A549 (cell line): ENCODE results near the gene GTF2H4.

Experiments used
- EP300 ChIP-seq, 2 experiments: fragments of >200 bp; sonication (Bioruptor Twin); formaldehyde crosslinking; IDR thresholded peaks; 2 replicates in 1 of 2; 3 replicates in 1 of 2; pipeline ENCODE4 v1.6.1; 2016 to 2017
- MAFK ChIP-seq: fragments of 450-650 bp; IDR thresholded peaks from 2 replicates; pipeline ENCODE4 v1.6.1; 2014; ENCODE audit not compliant: partially characterized antibody
- MYC ChIP-seq: IDR thresholded peaks from 2 replicates; pipeline ENCODE4 v1.6.1; 2012; ENCODE audit warnings: mild to moderate bottlenecking, inconsistent platforms, low read length, improper control_type of control experiment, borderline replicate concordance
- NPAS2 ChIP-seq: fragments of 250-450 bp; sonication (Bioruptor Pico); IDR thresholded peaks from 2 replicates; pipeline ENCODE4 v1.8.0; 2022; ENCODE audit warnings: mild to moderate bottlenecking, moderate library complexity, borderline replicate concordance
- POLR2A ChIP-seq: IDR thresholded peaks from 2 replicates; pipeline ENCODE4 v1.6.1; 2012; ENCODE audit warnings: mild to moderate bottlenecking, low read length
- POLR2AphosphoS2 ChIP-seq: conservative IDR thresholded peaks from 2 replicates; pipeline ENCODE4 v1.6.1; 2012; ENCODE audit warnings: low read length, improper control_type of control experiment, inconsistent platforms
- ZC3H11A ChIP-seq: fragments of 450-650 bp; IDR thresholded peaks from 2 replicates; pipeline ENCODE4 v1.6.1; 2014; ENCODE audit warnings: antibody characterized with exemption, mild to moderate bottlenecking
- TF ChIP-seq, protein P1 (sequence below): fragments of >200 bp; sonication (Bioruptor Twin); formaldehyde crosslinking; IDR thresholded peaks from 3 replicates; pipeline ENCODE4 v1.5.1; 2016
- TF ChIP-seq, protein P2 (sequence below): fragments of 450-650 bp; IDR thresholded peaks from 2 replicates; pipeline ENCODE4 v1.6.1; 2014; ENCODE audit warnings: antibody characterized with exemption
- TF ChIP-seq, protein P3 (sequence below): fragments of 200-600 bp; sonication (generic); IDR thresholded peaks from 2 replicates; pipeline ENCODE4 v1.6.1; 2016; ENCODE audit warnings: antibody characterized with exemption, mild to moderate bottlenecking, moderate library complexity
- TF ChIP-seq, protein P4 (sequence below): fragments of 250-450 bp; sonication (Bioruptor Pico); IDR thresholded peaks from 2 replicates; pipeline ENCODE4 v1.5.0; 2021; ENCODE audit warnings: mild to moderate bottlenecking, moderate library complexity, borderline replicate concordance
- TF ChIP-seq, protein P5 (sequence below): IDR thresholded peaks from 2 replicates; pipeline ENCODE4 v1.6.1; 2012; ENCODE audit warnings: low read depth, borderline replicate concordance
- TF ChIP-seq, protein P6 (sequence below): IDR thresholded peaks from 2 replicates; pipeline ENCODE4 v1.6.1; 2012

DNA sequence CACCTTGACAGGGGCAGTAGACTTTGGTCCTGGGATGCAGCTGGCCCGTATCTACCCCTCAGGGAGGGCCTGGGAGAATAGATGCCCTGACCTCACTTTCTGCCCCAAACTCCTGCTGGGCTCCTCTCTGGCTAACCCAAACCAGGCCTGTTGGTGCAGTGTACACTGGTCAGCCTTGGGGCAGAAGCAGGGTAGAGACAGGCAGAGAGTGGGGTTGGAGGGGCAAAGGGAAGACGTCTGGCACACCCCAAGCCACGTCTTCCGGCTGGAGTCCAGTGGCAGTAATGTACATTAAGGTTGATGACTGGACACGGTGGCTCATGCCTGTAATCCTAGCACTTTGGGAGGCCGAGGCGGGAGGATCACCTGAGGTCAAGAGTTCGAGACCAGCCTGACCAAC lies 14.3 kb upstream of the GTF2H4 start:
- TF ChIP-seq ZC3H11A, result no peak
- TF ChIP-seq, protein P1, sequence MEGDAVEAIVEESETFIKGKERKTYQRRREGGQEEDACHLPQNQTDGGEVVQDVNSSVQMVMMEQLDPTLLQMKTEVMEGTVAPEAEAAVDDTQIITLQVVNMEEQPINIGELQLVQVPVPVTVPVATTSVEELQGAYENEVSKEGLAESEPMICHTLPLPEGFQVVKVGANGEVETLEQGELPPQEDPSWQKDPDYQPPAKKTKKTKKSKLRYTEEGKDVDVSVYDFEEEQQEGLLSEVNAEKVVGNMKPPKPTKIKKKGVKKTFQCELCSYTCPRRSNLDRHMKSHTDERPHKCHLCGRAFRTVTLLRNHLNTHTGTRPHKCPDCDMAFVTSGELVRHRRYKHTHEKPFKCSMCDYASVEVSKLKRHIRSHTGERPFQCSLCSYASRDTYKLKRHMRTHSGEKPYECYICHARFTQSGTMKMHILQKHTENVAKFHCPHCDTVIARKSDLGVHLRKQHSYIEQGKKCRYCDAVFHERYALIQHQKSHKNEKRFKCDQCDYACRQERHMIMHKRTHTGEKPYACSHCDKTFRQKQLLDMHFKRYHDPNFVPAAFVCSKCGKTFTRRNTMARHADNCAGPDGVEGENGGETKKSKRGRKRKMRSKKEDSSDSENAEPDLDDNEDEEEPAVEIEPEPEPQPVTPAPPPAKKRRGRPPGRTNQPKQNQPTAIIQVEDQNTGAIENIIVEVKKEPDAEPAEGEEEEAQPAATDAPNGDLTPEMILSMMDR, result no peak
- TF ChIP-seq, protein P2, sequence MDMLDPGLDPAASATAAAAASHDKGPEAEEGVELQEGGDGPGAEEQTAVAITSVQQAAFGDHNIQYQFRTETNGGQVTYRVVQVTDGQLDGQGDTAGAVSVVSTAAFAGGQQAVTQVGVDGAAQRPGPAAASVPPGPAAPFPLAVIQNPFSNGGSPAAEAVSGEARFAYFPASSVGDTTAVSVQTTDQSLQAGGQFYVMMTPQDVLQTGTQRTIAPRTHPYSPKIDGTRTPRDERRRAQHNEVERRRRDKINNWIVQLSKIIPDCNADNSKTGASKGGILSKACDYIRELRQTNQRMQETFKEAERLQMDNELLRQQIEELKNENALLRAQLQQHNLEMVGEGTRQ, result no peak
- no peak for TF ChIP-seq POLR2AphosphoS2
- no peak for TF ChIP-seq MAFK
- TF ChIP-seq POLR2A, result no peak
- TF ChIP-seq MYC, result no peak
- TF ChIP-seq, protein P3, sequence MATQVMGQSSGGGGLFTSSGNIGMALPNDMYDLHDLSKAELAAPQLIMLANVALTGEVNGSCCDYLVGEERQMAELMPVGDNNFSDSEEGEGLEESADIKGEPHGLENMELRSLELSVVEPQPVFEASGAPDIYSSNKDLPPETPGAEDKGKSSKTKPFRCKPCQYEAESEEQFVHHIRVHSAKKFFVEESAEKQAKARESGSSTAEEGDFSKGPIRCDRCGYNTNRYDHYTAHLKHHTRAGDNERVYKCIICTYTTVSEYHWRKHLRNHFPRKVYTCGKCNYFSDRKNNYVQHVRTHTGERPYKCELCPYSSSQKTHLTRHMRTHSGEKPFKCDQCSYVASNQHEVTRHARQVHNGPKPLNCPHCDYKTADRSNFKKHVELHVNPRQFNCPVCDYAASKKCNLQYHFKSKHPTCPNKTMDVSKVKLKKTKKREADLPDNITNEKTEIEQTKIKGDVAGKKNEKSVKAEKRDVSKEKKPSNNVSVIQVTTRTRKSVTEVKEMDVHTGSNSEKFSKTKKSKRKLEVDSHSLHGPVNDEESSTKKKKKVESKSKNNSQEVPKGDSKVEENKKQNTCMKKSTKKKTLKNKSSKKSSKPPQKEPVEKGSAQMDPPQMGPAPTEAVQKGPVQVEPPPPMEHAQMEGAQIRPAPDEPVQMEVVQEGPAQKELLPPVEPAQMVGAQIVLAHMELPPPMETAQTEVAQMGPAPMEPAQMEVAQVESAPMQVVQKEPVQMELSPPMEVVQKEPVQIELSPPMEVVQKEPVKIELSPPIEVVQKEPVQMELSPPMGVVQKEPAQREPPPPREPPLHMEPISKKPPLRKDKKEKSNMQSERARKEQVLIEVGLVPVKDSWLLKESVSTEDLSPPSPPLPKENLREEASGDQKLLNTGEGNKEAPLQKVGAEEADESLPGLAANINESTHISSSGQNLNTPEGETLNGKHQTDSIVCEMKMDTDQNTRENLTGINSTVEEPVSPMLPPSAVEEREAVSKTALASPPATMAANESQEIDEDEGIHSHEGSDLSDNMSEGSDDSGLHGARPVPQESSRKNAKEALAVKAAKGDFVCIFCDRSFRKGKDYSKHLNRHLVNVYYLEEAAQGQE, result no peak
- TF ChIP-seq EP300 (IDR thresholded peaks at IDR 0.05), result no peak
- TF ChIP-seq, protein P4, sequence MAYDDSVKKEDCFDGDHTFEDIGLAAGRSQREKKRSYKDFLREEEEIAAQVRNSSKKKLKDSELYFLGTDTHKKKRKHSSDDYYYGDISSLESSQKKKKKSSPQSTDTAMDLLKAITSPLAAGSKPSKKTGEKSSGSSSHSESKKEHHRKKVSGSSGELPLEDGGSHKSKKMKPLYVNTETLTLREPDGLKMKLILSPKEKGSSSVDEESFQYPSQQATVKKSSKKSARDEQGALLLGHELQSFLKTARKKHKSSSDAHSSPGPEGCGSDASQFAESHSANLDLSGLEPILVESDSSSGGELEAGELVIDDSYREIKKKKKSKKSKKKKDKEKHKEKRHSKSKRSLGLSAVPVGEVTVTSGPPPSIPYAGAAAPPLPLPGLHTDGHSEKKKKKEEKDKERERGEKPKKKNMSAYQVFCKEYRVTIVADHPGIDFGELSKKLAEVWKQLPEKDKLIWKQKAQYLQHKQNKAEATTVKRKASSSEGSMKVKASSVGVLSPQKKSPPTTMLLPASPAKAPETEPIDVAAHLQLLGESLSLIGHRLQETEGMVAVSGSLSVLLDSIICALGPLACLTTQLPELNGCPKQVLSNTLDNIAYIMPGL (CRISPR knock-in tag), result no peak
- TF ChIP-seq, protein P5, sequence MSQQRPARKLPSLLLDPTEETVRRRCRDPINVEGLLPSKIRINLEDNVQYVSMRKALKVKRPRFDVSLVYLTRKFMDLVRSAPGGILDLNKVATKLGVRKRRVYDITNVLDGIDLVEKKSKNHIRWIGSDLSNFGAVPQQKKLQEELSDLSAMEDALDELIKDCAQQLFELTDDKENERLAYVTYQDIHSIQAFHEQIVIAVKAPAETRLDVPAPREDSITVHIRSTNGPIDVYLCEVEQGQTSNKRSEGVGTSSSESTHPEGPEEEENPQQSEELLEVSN, result no peak
- TF ChIP-seq, protein P6, sequence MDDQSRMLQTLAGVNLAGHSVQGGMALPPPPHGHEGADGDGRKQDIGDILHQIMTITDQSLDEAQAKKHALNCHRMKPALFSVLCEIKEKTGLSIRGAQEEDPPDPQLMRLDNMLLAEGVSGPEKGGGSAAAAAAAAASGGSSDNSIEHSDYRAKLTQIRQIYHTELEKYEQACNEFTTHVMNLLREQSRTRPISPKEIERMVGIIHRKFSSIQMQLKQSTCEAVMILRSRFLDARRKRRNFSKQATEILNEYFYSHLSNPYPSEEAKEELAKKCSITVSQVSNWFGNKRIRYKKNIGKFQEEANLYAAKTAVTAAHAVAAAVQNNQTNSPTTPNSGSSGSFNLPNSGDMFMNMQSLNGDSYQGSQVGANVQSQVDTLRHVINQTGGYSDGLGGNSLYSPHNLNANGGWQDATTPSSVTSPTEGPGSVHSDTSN, result no peak
- no peak for TF ChIP-seq NPAS2 (CRISPR knock-in tag)
